T follicular helper cell (primary cell): ENCODE measurements around the gene SAPCD1.
"Not testable (repeated sequence)": the region's sequence is repeated elsewhere in the genome, so short reads cannot be mapped to it uniquely, and the experiment has no call there.

Experiments
- DNase-seq: peaks from one replicate; pipeline ENCODE4 v3.0.0-alpha.2; 2020; ENCODE audit warnings: low read depth

SAPCD1 gene

DNA sequence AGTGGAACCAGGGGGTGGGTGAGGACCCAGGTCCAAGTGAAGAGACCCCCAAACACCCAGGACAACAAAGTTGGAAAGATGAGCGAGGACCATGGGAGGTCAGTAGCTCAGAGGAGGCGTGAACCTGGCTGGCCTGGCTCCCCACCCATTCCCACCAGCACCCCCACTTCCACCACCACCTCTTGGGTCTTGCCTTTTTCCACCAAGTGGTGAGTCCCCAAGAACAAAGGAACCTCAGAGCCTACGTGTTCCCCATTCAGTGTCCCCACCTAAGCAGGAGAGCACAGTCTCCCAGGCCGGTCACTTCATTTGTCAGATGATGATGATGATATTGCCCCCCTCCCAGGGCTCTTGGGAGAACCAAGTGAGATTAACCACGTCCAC, 15.2 kb downstream of the SAPCD1 start:
- DNase-seq: no peak

GRCh38 chr6:31778193-31778592, 15.7 kb downstream of the SAPCD1 start:
- DNase-seq: no peak

DNA sequence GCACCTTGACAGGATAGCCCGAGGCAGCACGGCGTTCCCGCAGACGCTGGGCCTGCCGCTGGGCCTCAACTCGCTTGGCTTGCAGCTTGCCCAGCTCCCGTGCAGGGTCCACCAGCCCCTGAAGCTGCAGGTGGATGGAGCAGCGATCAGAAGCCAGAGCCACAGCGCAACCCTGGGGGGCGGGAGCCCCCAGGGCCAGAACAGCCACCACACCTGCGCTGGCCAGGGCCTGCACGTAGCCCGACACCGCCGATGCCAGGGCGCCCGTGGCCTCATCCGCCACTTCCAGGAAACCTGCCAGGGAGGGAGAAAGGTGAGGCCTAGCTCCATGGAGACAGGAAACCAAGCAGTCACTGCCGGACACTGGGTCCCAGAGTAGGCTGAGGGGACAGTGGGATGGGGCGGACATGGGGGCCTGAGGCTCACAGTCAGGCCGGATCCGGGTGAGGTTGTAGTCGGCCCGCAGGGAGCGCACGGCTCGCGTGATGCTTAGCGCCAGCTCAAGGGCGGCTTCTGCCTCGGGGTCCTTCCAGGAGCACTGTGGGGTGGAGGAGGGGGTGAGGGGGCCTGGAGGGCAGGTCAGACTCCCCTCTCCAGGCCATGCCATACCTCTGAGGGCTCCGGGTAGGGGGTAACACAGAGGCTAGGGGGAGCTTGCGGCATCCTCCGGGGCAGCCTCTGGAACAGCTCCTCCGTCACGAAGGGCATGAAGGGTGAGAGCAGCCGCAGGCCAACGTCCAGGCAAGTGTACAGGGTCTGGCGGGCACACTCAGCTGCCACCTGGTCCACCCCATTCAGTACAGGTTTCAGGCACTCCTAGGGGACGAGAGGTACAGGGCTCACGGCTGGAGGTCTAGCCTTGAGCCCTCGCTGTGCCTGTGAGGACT, 16.8 kb downstream of the SAPCD1 start:
- DNase-seq: no peak

- no peak for DNase-seq
Measured at GRCh38 chr6:31779908-31780307, 17.5 kb downstream of the SAPCD1 start.

- no peak for DNase-seq
Measured at GRCh38 chr6:31780507-31781243, 18.2 kb downstream of the SAPCD1 start.

GRCh38 chr6:31781244-31782125, 19.0 kb downstream of the SAPCD1 start:
- no peak for DNase-seq

DNA sequence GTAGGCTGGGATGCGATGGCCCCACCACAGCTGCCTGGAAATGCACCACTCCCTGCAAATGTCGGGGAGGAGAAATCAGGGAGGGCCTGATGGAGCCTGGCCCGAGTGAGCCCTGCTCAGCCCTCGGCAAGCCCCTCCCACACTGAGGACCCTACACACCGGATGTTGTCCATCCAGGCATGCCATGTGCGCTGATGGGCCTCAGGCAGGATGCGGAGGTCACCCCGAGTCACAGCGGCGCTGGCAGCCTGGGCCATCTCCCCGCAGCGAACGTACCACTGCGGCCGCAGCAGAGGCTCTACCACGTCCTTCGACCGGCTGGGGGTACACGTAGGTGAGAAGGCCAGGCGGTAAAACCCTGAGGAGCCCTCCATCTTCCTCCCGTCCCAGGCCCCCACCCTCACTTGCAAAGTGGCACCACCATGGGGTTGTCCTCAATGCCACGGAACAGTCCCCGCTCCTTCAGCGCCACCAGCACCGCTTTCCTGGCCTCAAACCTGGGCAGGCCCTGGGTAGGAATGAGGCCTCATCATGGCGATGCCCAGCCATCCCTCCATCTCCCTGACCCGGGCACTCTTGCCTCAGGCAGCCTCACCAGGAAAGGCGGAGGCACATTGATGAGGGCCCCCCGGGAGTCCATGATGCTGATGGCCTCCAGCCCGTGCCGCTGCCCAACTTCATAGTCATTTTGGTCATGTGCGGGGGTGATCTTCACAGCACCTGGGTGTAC, 19.8 kb downstream of the SAPCD1 start:
- DNase-seq: no peak

DNA sequence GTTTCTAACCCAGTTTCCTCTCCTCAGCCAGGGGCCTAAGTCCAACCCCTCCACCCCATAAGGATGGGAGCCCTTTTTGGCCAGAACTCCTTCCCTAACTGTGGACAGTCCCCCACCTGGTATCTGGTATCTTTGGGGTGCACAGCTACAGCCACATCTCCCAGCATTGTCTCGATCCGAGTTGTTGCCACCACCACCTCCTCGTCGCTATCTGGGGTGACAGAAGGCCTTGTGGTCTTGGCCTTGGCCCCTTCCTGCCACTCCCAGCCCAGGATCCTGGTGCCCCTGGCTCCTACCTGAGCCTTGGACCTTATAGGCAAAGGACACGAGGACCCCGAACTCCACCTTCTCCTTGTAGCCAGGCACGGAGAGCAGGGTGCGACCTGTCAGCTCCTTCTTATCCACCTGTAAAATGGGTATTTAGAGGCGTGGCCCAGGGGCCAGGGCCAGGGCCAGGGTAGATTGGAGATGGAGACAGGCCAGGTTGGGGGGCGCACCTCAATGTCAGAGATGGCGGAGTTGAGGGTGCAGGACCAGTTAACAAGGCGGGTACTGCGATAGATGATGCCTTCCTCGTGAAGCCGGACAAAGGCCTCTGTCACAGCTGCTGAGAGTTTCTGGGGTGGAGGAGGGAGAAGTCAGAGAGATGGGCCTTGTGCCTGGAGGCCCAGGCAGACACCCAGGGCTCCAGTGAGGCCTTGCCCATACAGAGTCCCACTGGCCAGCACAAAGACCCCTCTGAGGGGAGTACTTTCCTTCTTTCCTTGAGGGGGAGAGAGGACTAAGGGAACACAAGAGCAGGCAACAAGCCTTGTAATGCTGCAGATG, 21.9 kb downstream of the SAPCD1 start:
- no peak for DNase-seq

DNA sequence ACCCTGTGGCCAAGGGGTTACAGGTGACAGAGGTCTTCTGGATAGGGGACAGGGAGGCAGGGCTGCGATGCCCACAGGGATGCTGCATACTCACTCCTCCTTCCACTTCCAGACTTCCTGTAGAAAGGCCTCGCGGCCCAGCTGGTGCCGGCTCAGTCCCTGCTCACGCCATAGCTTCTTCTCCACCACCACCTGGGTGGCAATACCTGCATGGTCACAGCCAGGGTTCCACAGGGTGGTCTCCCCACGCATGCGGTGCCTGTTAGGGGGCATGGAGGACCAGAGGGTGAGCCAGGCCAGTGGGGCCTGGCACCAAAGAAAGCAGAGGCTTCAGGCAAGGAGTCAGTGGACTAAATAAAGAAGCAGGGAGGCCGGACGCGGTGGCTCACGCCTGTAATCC, 23.0 kb downstream of the SAPCD1 start:
- DNase-seq: no peak

- no peak for DNase-seq
Measured at GRCh38 chr6:31791324-31792089, 29.1 kb downstream of the SAPCD1 start.

GRCh38 chr6:31792090-31792374, 29.6 kb downstream of the SAPCD1 start:
- DNase-seq: no peak

GRCh38 chr6:31792761-31793171, 30.3 kb downstream of the SAPCD1 start:
- no peak for DNase-seq

- DNase-seq: not testable (repeated sequence)
Measured at GRCh38 chr6:31793927-31794245, 31.4 kb downstream of the SAPCD1 start.

DNA sequence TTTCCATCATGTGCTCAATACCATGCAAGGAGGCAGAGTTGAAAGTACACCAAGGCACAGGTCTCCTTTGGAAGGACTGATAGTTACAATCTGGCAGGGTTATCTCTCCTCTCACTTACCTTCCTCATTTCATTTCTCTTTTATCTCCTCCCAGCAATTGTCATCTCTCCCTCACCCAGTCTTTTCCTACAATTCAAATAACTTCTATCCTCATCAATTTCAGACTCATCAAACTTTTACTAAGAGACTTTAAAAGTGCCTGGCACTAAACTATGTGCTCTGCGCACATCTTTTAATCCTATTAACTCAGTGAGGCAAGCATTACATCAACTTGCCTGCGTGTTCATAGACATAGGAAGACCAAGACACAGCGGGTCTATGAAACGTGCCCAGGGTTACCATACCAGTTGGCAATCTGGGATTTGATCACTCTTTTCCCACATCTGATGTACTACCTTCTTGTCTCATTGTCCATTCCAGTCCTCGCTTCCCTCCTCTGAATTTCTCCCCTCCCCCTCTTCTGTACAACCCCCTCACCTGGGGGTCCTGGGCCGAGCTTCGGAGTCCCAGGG, 31.9 kb downstream of the SAPCD1 start:
- no peak for DNase-seq

DNA sequence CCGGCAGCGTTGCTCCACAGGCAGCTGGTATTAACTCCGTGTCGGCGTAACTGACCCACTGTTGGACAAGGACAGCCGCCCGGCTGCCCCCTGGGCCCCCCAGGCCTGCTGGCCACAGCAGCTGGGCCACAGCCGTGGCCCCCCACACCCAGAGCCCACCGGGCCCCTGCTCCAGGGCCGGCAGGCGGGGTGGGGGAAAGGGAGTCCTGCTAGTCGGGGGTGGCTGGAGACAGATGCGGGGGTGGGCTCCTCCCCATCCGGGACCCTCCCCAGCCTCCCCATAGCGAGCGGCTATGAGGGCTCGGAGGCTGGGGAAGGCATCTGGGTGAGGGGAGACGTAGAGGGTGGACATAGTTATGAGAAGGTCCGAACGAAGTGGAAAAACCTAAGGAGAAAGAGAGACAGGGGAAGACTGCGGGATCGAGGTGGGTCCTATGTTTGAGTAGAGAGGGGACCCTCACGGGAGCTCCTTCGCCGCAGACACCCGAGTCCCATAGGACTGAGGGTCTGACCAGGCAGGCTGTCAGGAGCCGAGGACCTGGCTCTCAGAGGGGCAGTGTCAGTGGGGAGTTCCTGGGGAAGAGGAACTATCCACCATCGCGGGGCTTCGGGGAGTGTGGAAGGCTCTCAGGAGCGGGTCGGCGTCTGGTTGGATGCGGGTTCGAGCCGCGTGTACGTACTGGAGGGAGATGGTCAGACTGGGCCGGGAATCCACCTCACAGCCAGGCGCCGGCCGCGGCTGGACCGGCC, 32.6 kb downstream of the SAPCD1 start:
- no peak for DNase-seq

GRCh38 chr6:31795616-31796298, 33.3 kb downstream of the SAPCD1 start, which contains the start of gene VARS1:
Gene VARS1, minus strand, starts transcription at chr6:31795752. Its CDS starts 535 bp downstream, at chr6:31795217.
- DNase-seq: peak; percentile 62

DNA sequence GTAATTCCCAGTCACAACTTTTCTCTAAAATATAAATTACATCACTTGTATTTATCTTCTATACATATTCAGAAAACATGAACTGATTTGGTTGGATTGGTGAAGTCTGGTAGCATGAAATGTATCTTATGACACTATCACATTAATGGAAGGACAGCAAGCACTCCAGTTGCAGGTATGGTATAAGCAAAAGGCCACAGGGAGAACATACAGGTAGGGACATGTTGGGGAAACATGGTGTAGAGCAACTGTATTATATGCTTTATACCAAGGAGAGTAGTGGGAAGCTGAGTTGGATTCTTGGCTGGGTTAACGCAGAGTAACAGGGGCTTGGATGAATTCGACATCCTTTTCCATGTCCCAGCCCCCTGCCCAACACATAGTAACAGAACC, 34.5 kb downstream of the SAPCD1 start:
- DNase-seq: no peak

DNA sequence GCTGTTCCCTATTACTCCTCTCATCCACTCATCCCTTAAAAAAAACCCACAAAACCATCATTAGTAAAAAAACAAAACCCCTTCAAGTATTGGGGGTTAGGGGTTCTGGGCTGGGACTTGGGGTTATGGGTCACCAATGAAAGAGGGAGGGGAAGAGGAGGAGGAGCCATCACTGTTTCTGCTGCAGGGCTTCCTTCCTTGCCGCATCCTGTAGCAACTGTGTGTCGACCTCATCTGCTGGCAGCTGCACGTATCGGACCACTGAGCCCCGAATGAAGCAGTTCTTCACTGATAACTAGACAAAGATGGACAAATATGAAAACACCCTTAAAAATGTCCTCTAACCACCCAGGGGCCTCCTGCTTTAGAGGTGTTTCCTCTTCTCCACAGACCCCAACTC, 35.1 kb downstream of the SAPCD1 start:
- DNase-seq: no peak
